HCT116 (cell line): ENCODE data around the gene MYO16.

ENCODE experiments used
- MAX ChIP-seq: IDR thresholded peaks from 2 replicates; pipeline ENCODE4 v1.6.1; 2012
- YY1 ChIP-seq: IDR thresholded peaks from 2 replicates; pipeline ENCODE4 v1.6.1; 2011; ENCODE audit warnings: low read length, low read depth, moderate library complexity, mild to moderate bottlenecking; ENCODE audit not compliant: insufficient replicate concordance; ENCODE audit errors: extremely low read depth
- TF ChIP-seq, protein P1 (sequence below): IDR thresholded peaks from 2 replicates; pipeline ENCODE4 v1.6.1; 2012

GRCh38 chr13:108752276-108752675 lies 122.9 kb downstream of the MYO16 start:
- TF ChIP-seq YY1 (no peak), MAX (no peak)
- TF ChIP-seq, protein P1, sequence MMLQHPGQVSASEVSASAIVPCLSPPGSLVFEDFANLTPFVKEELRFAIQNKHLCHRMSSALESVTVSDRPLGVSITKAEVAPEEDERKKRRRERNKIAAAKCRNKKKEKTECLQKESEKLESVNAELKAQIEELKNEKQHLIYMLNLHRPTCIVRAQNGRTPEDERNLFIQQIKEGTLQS: no peak
